CD14-positive monocyte (primary cell): Measurements from ENCODE around the gene SLC9A9. TPM values are rescaled to one million over a fixed set of nuclear protein-coding genes. Genes with fewer than 3 reads are reported as not detected.

Experiments
- DNase-seq, 3 donors: peaks; one replicate each; pipeline ENCODE4 v3.0.0-alpha.2; 2011 to 2022
- H2AFZ ChIP-seq: 2 replicates; pipeline ENCODE4 v1.6.0; 2012; ENCODE audit warnings: mild to moderate bottlenecking, low read depth, low read length, inconsistent platforms; ENCODE audit not compliant: insufficient read depth, poor library complexity, severe bottlenecking
- H3K27ac ChIP-seq, 2 donors: 1 replicate in 1 of 2; 2 replicates in 1 of 2; pipeline ENCODE4 v1.5.1; 2012 to 2013; ENCODE audit warnings: low read length in 2 of 2, control low read depth in 1 of 2, inconsistent platforms in 1 of 2, low read depth in 1 of 2, mild to moderate bottlenecking in 1 of 2
- H3K27me3 ChIP-seq, 2 donors: one replicate each; pipeline versions ENCODE4 v1.6.0 to v1.6.1; 2011 to 2013; ENCODE audit warnings: low read length in 2 of 2; ENCODE audit not compliant: control insufficient read depth in 2 of 2, insufficient read depth in 2 of 2
- H3K36me3 ChIP-seq, 2 donors: replicated peaks in 1 of 2; 1 replicate in 1 of 2; 2 replicates in 1 of 2; pipeline versions ENCODE4 v1.5.1 to v1.6.1; 2012 to 2013; ENCODE audit warnings: low read length in 2 of 2, control low read depth in 1 of 2, inconsistent platforms in 1 of 2, mild to moderate bottlenecking in 1 of 2; ENCODE audit not compliant: insufficient read depth in 2 of 2, control insufficient read depth in 1 of 2
- H3K4me1 ChIP-seq, 2 donors: 1 replicate in 1 of 2; 2 replicates in 1 of 2; pipeline versions ENCODE4 v1.5.1 to v1.6.1; 2012 to 2013; ENCODE audit warnings: low read length in 2 of 2, control low read depth in 1 of 2, inconsistent platforms in 1 of 2, mild to moderate bottlenecking in 1 of 2, moderate library complexity in 1 of 2; ENCODE audit not compliant: insufficient read depth in 2 of 2, control insufficient read depth in 1 of 2
- H3K4me2 ChIP-seq: replicated peaks from 2 replicates; pipeline ENCODE3; 2012; ENCODE audit warnings: low read length, moderate library complexity, mild to moderate bottlenecking; ENCODE audit not compliant: poor library complexity, severe bottlenecking; ENCODE audit errors: extremely low read depth
- H3K4me3 ChIP-seq, 3 experiments: fragments of 200-600 bp in 1 of 3; sonication (generic) in 1 of 3; replicated peaks in 1 of 3; 1 replicate in 2 of 3; 2 replicates in 1 of 3; pipeline ENCODE4 v1.5.1; 2011 to 2013; ENCODE audit warnings: low read length in 3 of 3, mild to moderate bottlenecking in 3 of 3, control low read depth in 2 of 3, low read depth in 2 of 3, inconsistent platforms in 1 of 3, moderate library complexity in 1 of 3
- H3K79me2 ChIP-seq: 2 replicates; pipeline ENCODE4 v1.6.0; 2012; ENCODE audit warnings: mild to moderate bottlenecking, control low read depth, inconsistent platforms, low read length, moderate library complexity; ENCODE audit not compliant: insufficient read depth
- H3K9ac ChIP-seq: 2 replicates; pipeline ENCODE4 v1.6.0; 2017; ENCODE audit warnings: low read length, mild to moderate bottlenecking; ENCODE audit not compliant: insufficient read depth, poor library complexity, severe bottlenecking
- H3K9me3 ChIP-seq, 2 donors: replicated peaks in 1 of 2; 1 replicate in 1 of 2; 2 replicates in 1 of 2; pipeline versions ENCODE4 v1.5.1 to v1.6.1; 2012 to 2013; ENCODE audit warnings: low read length in 2 of 2, control low read depth in 1 of 2; ENCODE audit not compliant: control insufficient read depth in 1 of 2, insufficient read depth in 1 of 2
- H4K20me1 ChIP-seq: 2 replicates; pipeline ENCODE4 v1.6.0; 2012; ENCODE audit warnings: mild to moderate bottlenecking, low read length, control low read depth, moderate library complexity; ENCODE audit not compliant: insufficient read depth
- H3K27ac Mint-ChIP-seq, 7 donors: one replicate each; pipeline ENCODE4 v1.8.0; 2020; ENCODE audit warnings: mild to moderate bottlenecking in 7 of 7, mixed read lengths in 7 of 7, moderate library complexity in 6 of 7, inconsistent platforms in 2 of 7
- H3K27me3 Mint-ChIP-seq, 3 donors: one replicate each; pipeline ENCODE4 v1.8.0; 2021 to 2022; ENCODE audit warnings: low read depth in 3 of 3, mild to moderate bottlenecking in 3 of 3, mixed read lengths in 3 of 3, moderate library complexity in 3 of 3, inconsistent platforms in 1 of 3
- H3K36me3 Mint-ChIP-seq, 2 donors: one replicate each; pipeline ENCODE4 v1.8.0; 2020; ENCODE audit warnings: mixed read lengths in 2 of 2, inconsistent platforms in 1 of 2, mild to moderate bottlenecking in 1 of 2
- H3K4me1 Mint-ChIP-seq: one replicate; pipeline ENCODE4 v1.8.0; 2020; ENCODE audit warnings: mild to moderate bottlenecking, mixed read lengths
- H3K4me3 Mint-ChIP-seq, 2 donors: one replicate each; pipeline ENCODE4 v1.8.0; 2020; ENCODE audit warnings: mild to moderate bottlenecking in 2 of 2, mixed read lengths in 2 of 2, moderate library complexity in 1 of 2
- H3K9me3 Mint-ChIP-seq, 7 donors: one replicate each; pipeline ENCODE4 v1.8.0; 2020 to 2022; ENCODE audit warnings: mixed read lengths in 7 of 7, mild to moderate bottlenecking in 6 of 7, moderate library complexity in 6 of 7, inconsistent platforms in 2 of 7
- whole genome bisulfite sequencing: methylation state at CpG from one replicate; pipeline ENCODE4 v1.1.5; 2013; ENCODE audit warnings: missing lambda C conversion rate; ENCODE audit not compliant: insufficient coverage; 5-methylcytosine and 5-hydroxymethylcytosine counted together
- intact Hi-C, 2 donors: fragments of 100-400 bp; cut with micrococcal nuclease; formaldehyde crosslinking; loops; one replicate each; pipeline versions ENCODE4 v1.15.0 to v1.15.1; 2023
- polyA plus RNA-seq, 3 donors: library from polyadenylated mRNA; depleted of rRNA in 1 of 3; unstranded in 2 of 3; stranded (reverse) in 1 of 3; fragments of 300-500 nt in 2 of 3; fragments of >200 nt in 1 of 3; fragmentation: Illumina TruSeq in 2 of 3; gene quantifications; 1 replicate in 2 of 3; 2 replicates in 1 of 3; pipeline ENCODE4 v1.2.3, GENCODE V29; 2012 to 2021
- TF ChIP-seq, protein P1 (sequence below): fragments of 200-600 bp; IDR thresholded peaks from one replicate; pipeline ENCODE4 v1.8.0; 2022; ENCODE audit warnings: antibody characterized with exemption, mild to moderate bottlenecking

SLC9A9 gene
- polyA plus RNA-seq, 3 donors, result 14.1 to 32.8 (median 27.0) TPM

DNA sequence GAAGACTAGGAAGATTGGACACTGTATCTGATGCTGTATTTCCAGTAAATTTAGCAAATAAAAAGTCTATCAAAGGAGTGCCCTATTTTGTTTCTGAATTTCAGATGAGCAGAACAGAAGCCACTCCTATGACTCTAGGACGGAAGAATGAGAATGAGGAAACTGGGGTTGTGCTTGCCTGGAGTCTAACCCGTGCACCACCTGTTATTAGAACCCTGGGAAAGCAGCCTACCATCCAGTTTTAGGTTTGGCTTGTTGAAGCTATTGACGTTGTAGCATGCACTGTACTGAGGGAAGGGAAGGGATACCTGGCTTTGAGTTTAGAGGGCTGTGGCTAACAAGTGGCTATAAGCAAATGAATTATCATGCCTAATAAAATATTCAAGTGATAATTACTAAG is 318.5 kb downstream of the SLC9A9 start:
- TF ChIP-seq, protein P1, sequence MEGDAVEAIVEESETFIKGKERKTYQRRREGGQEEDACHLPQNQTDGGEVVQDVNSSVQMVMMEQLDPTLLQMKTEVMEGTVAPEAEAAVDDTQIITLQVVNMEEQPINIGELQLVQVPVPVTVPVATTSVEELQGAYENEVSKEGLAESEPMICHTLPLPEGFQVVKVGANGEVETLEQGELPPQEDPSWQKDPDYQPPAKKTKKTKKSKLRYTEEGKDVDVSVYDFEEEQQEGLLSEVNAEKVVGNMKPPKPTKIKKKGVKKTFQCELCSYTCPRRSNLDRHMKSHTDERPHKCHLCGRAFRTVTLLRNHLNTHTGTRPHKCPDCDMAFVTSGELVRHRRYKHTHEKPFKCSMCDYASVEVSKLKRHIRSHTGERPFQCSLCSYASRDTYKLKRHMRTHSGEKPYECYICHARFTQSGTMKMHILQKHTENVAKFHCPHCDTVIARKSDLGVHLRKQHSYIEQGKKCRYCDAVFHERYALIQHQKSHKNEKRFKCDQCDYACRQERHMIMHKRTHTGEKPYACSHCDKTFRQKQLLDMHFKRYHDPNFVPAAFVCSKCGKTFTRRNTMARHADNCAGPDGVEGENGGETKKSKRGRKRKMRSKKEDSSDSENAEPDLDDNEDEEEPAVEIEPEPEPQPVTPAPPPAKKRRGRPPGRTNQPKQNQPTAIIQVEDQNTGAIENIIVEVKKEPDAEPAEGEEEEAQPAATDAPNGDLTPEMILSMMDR, result no peak
- WGBS, result 17% methylated on average over 2 of the region's 3 CpGs
- intact Hi-C loops, result no loop called here
- Histone ChIP-seq H3K36me3 (no peaks in the 10 kb centered on the region), H3K79me2 (no peaks in the 10 kb centered on the region), H2AFZ (no peak overlapping the region), H3K9me3 (no peaks in the 10 kb centered on the region), H3K9ac (no peak overlapping the region), H3K4me3 (no peak overlapping the region), H3K4me2 (no peak overlapping the region), H3K4me1 (peaks cover 8 to 10% of the 10 kb centered on the region in 2 donors), H3K27ac (no peak overlapping the region), H4K20me1 (no peaks in the 10 kb centered on the region), H3K27me3 (no peaks in the 10 kb centered on the region)
- Mint-ChIP-seq H3K4me1 (peaks cover 16% of the 10 kb centered on the region), H3K27ac (no peak overlapping the region), H3K27me3 (peaks cover 0 to 2% (median 0%) of the 10 kb centered on the region in 3 donors), H3K9me3 (peaks cover 0 to 2% (median 0%) of the 10 kb centered on the region in 7 donors), H3K4me3 (no peak overlapping the region), H3K36me3 (peaks cover 7 to 25% of the 10 kb centered on the region in 2 donors)
- no peak for DNase-seq

- no peaks in the 10 kb centered on the region for H4K20me1 ChIP-seq
- Mint-ChIP-seq H3K4me3 (peak overlapping the region in 1 of 2 donors; percentile 11), H3K27me3 (peaks cover 0 to 2% (median 0%) of the 10 kb centered on the region in 3 donors), H3K27ac (peak overlapping the region in 2 of 7 donors; percentile 17 to 47), H3K9me3 (peaks cover 0 to 3% (median 0%) of the 10 kb centered on the region in 7 donors), H3K36me3 (peaks cover 6 to 25% of the 10 kb centered on the region in 2 donors), H3K4me1 (peaks cover 16% of the 10 kb centered on the region)
- no peaks in the 10 kb centered on the region for H3K9me3 ChIP-seq
- peak in 2 of 3 donors; percentile 4 to 32 for DNase-seq
- H3K4me2 ChIP-seq, result no peak overlapping the region
- no peak overlapping the region for H3K27ac ChIP-seq
- H3K27me3 ChIP-seq, result no peaks in the 10 kb centered on the region
- H3K4me3 ChIP-seq, result no peak overlapping the region
- no peaks in the 10 kb centered on the region for H3K79me2 ChIP-seq
- H2AFZ ChIP-seq, result no peak overlapping the region
- no peak overlapping the region for H3K9ac ChIP-seq
- H3K4me1 ChIP-seq, result peaks cover 8 to 10% of the 10 kb centered on the region in 2 donors
- TF ChIP-seq, protein P1, result no peak
- intact Hi-C loops, result no loop called here
- WGBS, result 3% methylated on average over 3 of the region's 5 CpGs
- no peaks in the 10 kb centered on the region for H3K36me3 ChIP-seq
Observed at GRCh38 chr3:143529018-143529478, 319.2 kb downstream of the SLC9A9 start.
